AG09319 (cell line): ENCODE measurements around the gene DTX3.

ENCODE experiments used
- DNase-seq: peaks from one replicate; pipeline ENCODE4 v3.0.0-alpha.2; 2010; ENCODE audit warnings: low read depth; ENCODE audit errors: extremely low read depth
- CTCF ChIP-seq: IDR thresholded peaks from 2 replicates; pipeline ENCODE4 v1.5.1; 2011; ENCODE audit warnings: low read depth, mild to moderate bottlenecking, inconsistent platforms, low read length, moderate library complexity

DTX3 gene

GRCh38 chr12:57627501-57628279 is 23.1 kb downstream of the DTX3 start:
- DNase-seq = no peak
- no peak for TF ChIP-seq CTCF

GRCh38 chr12:57628280-57629191 is 23.9 kb downstream of the DTX3 start:
- DNase-seq = no peak
- TF ChIP-seq CTCF = no peak

- TF ChIP-seq CTCF = no peak
Observed at GRCh38 chr12:57629897-57630471, 25.4 kb downstream of the DTX3 start.

GRCh38 chr12:57630891-57631433 is 26.3 kb downstream of the DTX3 start:
- no peak for TF ChIP-seq CTCF
- no peak for DNase-seq

More at GRCh38 chr12:57629897-57630471, 25.4 kb downstream of the DTX3 start:
- DNase-seq = no peak

GRCh38 chr12:57631566-57632072 is 27.0 kb downstream of the DTX3 start:
- no peak for DNase-seq
- TF ChIP-seq CTCF = no peak

- no peak for DNase-seq
Observed at GRCh38 chr12:57632073-57632957, 27.7 kb downstream of the DTX3 start.

More at GRCh38 chr12:57632073-57632957, 27.7 kb downstream of the DTX3 start:
- TF ChIP-seq CTCF = no peak
